GM10248 (cell line): ENCODE data around the gene ZNF747.

Experiments
- CTCF ChIA-PET: fragments of 300-600 bp; sonication (Branson Sonifier 250); formaldehyde crosslinking; extraction: SDS; loops from one replicate; lab custom pipeline; 2021; ENCODE audit warnings: antibody characterized with exemption; lab: Yijun Ruan, JAX
- POLR2A ChIA-PET: fragments of 350-650 bp; sonication (Branson Sonifier 250); formaldehyde crosslinking; extraction: SDS; loops from one replicate; lab custom pipeline; 2020; ENCODE audit warnings: antibody characterized with exemption; lab: Yijun Ruan, JAX
- DNase-seq: peaks from one replicate; pipeline ENCODE4 v3.0.0; 2012; ENCODE audit errors: extremely low spot score
- TF ChIP-seq, protein P1 (sequence below): IDR thresholded peaks from 2 replicates; pipeline ENCODE4 v1.5.1; 2012; ENCODE audit warnings: mild to moderate bottlenecking, low read depth; ENCODE audit errors: extremely low read depth, missing control alignments, control extremely low read depth

ZNF747 gene

DNA sequence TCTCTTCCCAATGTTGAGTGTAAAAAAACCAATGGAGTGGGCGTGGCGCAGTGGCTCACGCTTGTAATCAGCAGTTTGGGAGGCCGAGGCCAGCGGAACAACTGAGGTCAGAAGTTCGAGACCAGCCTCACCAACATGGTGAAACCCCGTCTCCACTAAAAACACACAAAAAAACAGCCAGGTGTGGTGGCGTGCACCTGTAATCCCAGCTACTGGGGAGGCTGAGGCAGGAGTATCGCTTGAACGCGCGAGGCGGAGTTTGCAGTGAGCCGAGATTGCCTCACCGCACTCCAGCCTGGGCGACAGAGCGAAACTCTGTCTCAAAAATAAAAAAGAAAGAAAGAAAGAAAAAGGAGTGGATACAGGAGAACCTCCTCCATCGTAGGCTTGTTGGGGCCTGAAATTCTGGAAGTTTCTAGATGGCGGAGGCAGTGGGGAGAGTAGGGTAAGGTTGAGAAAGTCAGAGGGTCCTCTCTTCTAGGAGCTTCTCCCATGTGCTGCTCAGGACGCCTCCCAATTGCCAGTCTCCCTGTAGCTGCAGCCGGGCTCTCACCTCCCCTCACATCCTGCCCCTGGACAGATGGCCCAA, 24.2 kb upstream of the ZNF747 start:
- CTCF ChIA-PET, result interaction anchor here (0.7 to 4.4 kb wide), 21 partner anchors 8 to 151 kb away, joined by 3 to 47 read pairs (median 4); partner anchors contain the start of genes DCTPP1, ZNF747 and ZNF771
- DNase-seq, result no peak
- POLR2A ChIA-PET, result interaction anchor here (0.6 to 1.5 kb wide), 9 partner anchors 9 to 129 kb away, joined by 3 to 7 read pairs (median 4); partner anchors contain the start of genes DCTPP1, FBRS, ZNF688 and ZNF747
- TF ChIP-seq, protein P1, sequence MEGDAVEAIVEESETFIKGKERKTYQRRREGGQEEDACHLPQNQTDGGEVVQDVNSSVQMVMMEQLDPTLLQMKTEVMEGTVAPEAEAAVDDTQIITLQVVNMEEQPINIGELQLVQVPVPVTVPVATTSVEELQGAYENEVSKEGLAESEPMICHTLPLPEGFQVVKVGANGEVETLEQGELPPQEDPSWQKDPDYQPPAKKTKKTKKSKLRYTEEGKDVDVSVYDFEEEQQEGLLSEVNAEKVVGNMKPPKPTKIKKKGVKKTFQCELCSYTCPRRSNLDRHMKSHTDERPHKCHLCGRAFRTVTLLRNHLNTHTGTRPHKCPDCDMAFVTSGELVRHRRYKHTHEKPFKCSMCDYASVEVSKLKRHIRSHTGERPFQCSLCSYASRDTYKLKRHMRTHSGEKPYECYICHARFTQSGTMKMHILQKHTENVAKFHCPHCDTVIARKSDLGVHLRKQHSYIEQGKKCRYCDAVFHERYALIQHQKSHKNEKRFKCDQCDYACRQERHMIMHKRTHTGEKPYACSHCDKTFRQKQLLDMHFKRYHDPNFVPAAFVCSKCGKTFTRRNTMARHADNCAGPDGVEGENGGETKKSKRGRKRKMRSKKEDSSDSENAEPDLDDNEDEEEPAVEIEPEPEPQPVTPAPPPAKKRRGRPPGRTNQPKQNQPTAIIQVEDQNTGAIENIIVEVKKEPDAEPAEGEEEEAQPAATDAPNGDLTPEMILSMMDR, result no peak

DNA sequence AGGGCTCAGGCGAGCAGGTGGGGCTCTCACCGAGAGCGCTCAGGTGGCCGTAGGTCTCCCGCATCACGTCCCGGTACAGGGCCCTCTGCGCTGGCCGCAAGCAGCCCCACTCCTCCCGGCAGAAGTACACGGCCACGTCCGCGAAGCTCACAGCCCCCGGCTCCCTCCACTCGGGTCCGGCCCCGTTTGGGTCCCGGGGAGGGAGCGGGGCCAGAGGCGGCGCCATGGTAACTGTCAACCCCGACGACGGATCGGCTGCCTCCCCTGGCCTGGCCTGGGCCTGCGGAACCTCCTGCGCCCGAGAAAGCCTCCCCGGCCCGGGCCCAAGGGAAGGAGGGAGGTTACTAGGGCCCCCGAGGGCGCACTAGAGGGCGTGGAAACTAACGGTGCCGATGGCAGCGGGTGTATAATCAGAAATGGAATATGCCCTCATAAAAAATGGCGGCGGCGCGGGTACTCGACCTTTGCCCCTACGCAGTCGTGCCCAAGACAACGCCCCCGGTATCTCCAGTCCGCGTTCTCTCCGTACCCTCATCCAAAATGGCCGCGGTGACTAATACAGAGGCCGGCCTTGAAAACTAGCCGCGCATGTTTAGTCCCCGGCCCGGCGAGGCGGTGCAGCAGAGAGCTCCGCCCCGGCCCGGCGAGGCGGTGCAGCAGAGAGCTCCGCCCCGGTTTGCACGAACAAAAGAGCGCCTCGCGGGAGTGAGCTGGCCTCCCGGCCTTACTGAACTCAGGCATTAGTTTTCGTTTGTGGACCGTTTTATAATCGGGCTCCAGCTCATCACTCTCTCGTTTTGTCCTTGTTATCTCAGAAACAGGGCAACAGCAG, 23.5 kb upstream of the ZNF747 start, which contains the start of gene ZNF764:
ZNF764 (minus strand) TSS at position 418 of the 832 bp plus-strand sequence; CDS start at position 226, 192 bp downstream.
- ChIA-PET POLR2A (interaction anchor here (0.6 to 1.5 kb wide), 11 partner anchors 10 to 128 kb away, joined by 3 to 7 read pairs (median 4); partner anchors contain the start of genes DCTPP1, FBRS, ZNF688 and ZNF747), CTCF (interaction anchor here (0.7 to 4.4 kb wide), 28 partner anchors 9 to 163 kb away, joined by 3 to 47 read pairs (median 3); partner anchors contain the start of genes DCTPP1, ZNF48, ZNF747 and ZNF771)
- peak; percentile 93 for DNase-seq
- TF ChIP-seq, protein P1, result no peak

DNA sequence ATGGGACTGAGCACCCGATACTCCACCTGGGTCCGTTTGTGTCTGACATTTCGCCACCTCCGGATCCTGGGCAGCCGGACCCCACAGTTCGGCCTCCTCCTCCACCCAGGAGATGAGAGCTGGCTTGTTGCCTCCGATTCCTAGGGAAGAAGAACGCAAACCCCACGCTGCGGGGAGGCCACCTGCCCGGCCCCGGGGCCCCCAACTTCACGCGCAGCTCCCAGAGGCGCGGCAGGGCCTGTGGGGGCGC, 23.0 kb upstream of the ZNF747 start:
- POLR2A ChIA-PET, result interaction anchor here (1.1 to 1.6 kb wide), 3 partner anchors 22 to 99 kb away, joined by 4 read pairs; no protein-coding TSS in a partner anchor
- CTCF ChIA-PET, result interaction anchor here (0.8 to 4.4 kb wide), 14 partner anchors 9 to 162 kb away, joined by 3 to 47 read pairs (median 3); partner anchors contain the start of genes DCTPP1, ZNF48, ZNF747 and ZNF771
- TF ChIP-seq, protein P1, result no peak
- DNase-seq, result no peak

DNA sequence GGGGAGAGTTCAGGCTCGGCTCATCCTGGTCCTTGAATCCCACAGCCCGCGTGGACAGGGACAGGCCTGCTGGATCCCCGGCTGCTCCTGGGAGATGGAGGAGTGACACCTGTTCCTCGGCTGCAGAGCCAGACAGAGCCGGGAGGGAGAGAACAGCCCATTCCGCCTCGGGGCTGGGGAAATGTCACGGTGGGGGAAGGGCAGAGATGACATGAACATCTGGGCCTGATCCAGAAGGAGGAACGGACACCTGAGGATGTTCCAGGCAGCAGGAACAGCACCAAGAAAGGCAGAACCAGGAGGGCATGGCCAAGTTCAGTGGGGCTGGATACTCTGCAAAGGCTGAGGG, 21.4 kb upstream of the ZNF747 start:
- TF ChIP-seq, protein P1, result no peak
- POLR2A ChIA-PET, result interaction anchor here (1.6 kb wide), 1 partner anchor 29 kb away, joined by 4 read pairs; no protein-coding TSS in a partner anchor
- CTCF ChIA-PET, result interaction anchor here (3.5 to 4.4 kb wide), 2 partner anchors 11 to 21 kb away, joined by 17 to 47 read pairs; partner anchors contain the start of gene ZNF747
- DNase-seq, result no peak

DNA sequence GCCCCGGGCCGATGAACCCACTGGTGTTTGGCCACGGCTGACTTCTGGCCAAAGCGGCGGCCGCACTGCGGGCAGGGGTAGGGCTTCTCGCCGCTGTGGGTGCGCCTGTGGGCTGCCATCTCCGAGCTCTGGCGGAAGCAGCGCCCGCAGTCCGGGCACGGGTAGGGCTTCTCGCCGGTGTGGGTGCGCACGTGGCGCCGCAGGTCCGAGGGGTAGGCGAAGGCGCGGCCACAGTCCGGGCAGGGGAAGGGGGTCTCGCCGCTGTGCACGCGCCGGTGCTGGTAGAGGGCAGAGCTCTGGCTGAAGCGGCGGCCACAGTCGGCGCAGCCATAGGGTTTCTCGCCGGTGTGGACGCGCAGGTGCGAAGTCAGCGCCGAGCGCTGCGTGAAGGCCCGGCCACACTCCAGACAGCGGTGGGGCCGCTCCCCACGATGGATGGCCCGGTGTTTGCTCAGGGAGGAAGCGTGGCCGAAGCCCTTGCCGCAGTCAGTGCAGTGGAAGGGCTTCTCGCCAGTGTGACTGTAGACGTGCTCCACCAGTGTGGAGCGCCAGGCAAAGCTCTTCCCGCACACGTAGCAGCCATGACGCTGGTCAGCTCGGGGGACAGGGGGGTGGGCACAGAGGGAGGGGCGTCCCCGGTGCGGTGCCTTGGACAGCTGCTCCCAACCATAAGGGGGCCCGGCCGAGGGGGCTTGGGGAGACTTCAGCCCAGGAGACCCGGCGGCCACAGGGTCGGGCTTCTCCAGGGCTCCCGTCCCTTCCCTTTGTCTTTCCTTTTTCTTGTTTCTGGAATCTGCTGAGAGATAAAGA, 20.9 kb upstream of the ZNF747 start:
- ChIA-PET CTCF (interaction anchor here (0.8 to 1.7 kb wide), 3 partner anchors 37 to 125 kb away, joined by 3 to 7 read pairs (median 3); partner anchors contain the start of gene DCTPP1), POLR2A (no interaction called here)
- TF ChIP-seq, protein P1, result no peak

More for the DNA sequence above, 20.9 kb upstream of the ZNF747 start:
- DNase-seq, result no peak
